GM23338 (cell line): ENCODE results near the gene APBA2. TPM values are rescaled to one million over a fixed set of nuclear protein-coding genes. Genes with fewer than 3 reads are reported as not detected.

Source experiments
- ATAC-seq: fragments of 200-7000 bp; cut with Tn5 transposase; 3 replicates; pipeline ENCODE4 v1.9.1; 2020
- DNase-seq: peaks from one replicate; pipeline ENCODE4 v3.0.0-alpha.2; 2015; ENCODE audit warnings: low spot score
- H2AFZ ChIP-seq: fragments of 200-600 bp; sonication (generic); 2 replicates; pipeline ENCODE4 v1.8.0; 2016; ENCODE audit warnings: antibody characterized with exemption, mild to moderate bottlenecking, moderate library complexity
- H3F3A ChIP-seq: fragments of 200-600 bp; sonication (generic); replicated peaks from 2 replicates; pipeline ENCODE4 v1.8.0; 2017; ENCODE audit warnings: antibody characterized with exemption, mixed run types, low read depth
- H3K27ac ChIP-seq: fragments of 200-600 bp; sonication (generic); 2 replicates; pipeline ENCODE4 v1.6.1; 2016; ENCODE audit warnings: low read depth
- H3K27me3 ChIP-seq: fragments of 200-600 bp; sonication (generic); 2 replicates; pipeline ENCODE4 v1.8.0; 2016; ENCODE audit warnings: mild to moderate bottlenecking, mixed run types, moderate library complexity; ENCODE audit not compliant: insufficient read depth
- H3K36me3 ChIP-seq: fragments of 200-600 bp; sonication (generic); 2 replicates; pipeline ENCODE4 v1.8.0; 2016; ENCODE audit warnings: mild to moderate bottlenecking; ENCODE audit not compliant: insufficient read depth
- H3K4me1 ChIP-seq: fragments of 200-600 bp; sonication (generic); 2 replicates; pipeline ENCODE4 v1.8.0; 2016; ENCODE audit warnings: mild to moderate bottlenecking, moderate library complexity; ENCODE audit not compliant: insufficient read depth
- H3K4me2 ChIP-seq: fragments of 200-600 bp; sonication (generic); 2 replicates; pipeline ENCODE4 v1.7.1; 2017; ENCODE audit warnings: mixed run types
- H3K4me3 ChIP-seq: fragments of 200-600 bp; sonication (generic); 2 replicates; pipeline ENCODE4 v1.6.1; 2016; ENCODE audit warnings: mixed run types
- H3K79me2 ChIP-seq: fragments of 200-600 bp; sonication (generic); replicated peaks from 2 replicates; pipeline ENCODE4 v1.8.0; 2017; ENCODE audit warnings: mild to moderate bottlenecking; ENCODE audit not compliant: insufficient read depth
- H3K9me2 ChIP-seq: fragments of 200-600 bp; sonication (generic); 2 replicates; pipeline ENCODE4 v1.8.0; 2017; ENCODE audit not compliant: insufficient read depth
- H4K20me1 ChIP-seq: fragments of 200-600 bp; sonication (generic); replicated peaks from 2 replicates; pipeline ENCODE4 v1.8.0; 2017; ENCODE audit warnings: mild to moderate bottlenecking; ENCODE audit not compliant: insufficient read depth
- H3K27ac Mint-ChIP-seq: 2 replicates; pipeline ENCODE4 v1.8.0; 2020; ENCODE audit warnings: inconsistent platforms, mild to moderate bottlenecking, moderate library complexity, mixed read lengths
- H3K27me3 Mint-ChIP-seq: 3 replicates; pipeline ENCODE4 v1.8.0; 2022; ENCODE audit warnings: low read depth, mild to moderate bottlenecking, moderate library complexity, mixed read lengths, inconsistent platforms; ENCODE audit not compliant: insufficient read depth, poor library complexity
- H3K36me3 Mint-ChIP-seq: 3 replicates; pipeline ENCODE4 v1.8.0; 2021; ENCODE audit warnings: low read depth, mild to moderate bottlenecking, inconsistent platforms, moderate library complexity, mixed read lengths
- H3K4me1 Mint-ChIP-seq: 3 replicates; pipeline ENCODE4 v1.8.0; 2020; ENCODE audit warnings: mild to moderate bottlenecking, inconsistent platforms, mixed read lengths
- H3K4me3 Mint-ChIP-seq: 3 replicates; pipeline ENCODE4 v1.8.0; 2021; ENCODE audit warnings: moderate library complexity, mild to moderate bottlenecking, inconsistent platforms, mixed read lengths
- H3K9me3 Mint-ChIP-seq: 3 replicates; pipeline ENCODE4 v1.8.0; 2020; ENCODE audit warnings: moderate library complexity, mild to moderate bottlenecking, inconsistent platforms, mixed read lengths
- CTCF ChIP-seq, 2 experiments: fragments of 200-600 bp in 1 of 2; sonication (generic) in 1 of 2; conservative IDR thresholded peaks; 2 replicates each; pipeline versions ENCODE4 v1.5.1 to v1.6.1; 2016 to 2017; ENCODE audit warnings: antibody characterized with exemption in 2 of 2, low read depth in 2 of 2, mild to moderate bottlenecking in 2 of 2, moderate library complexity in 1 of 2
- ETS1 ChIP-seq: IDR thresholded peaks from 2 replicates; pipeline ENCODE4 v1.6.1; 2016; ENCODE audit warnings: antibody characterized with exemption
- EZH2 ChIP-seq: fragments of 200-600 bp; sonication (generic); IDR thresholded peaks from one replicate; pipeline ENCODE4 v1.8.0; 2017; ENCODE audit warnings: antibody characterized with exemption, mild to moderate bottlenecking, low read depth; ENCODE audit not compliant: unreplicated experiment
- EZH2phosphoT487 ChIP-seq: fragments of 200-600 bp; sonication (generic); IDR thresholded peaks from one replicate; pipeline ENCODE4 v1.8.1; 2018; ENCODE audit warnings: antibody characterized with exemption; ENCODE audit not compliant: unreplicated experiment
- JUNB ChIP-seq: IDR thresholded peaks from one replicate; pipeline ENCODE4 v1.6.1; 2016; ENCODE audit warnings: antibody characterized with exemption; ENCODE audit not compliant: unreplicated experiment
- NANOG ChIP-seq: IDR thresholded peaks from 2 replicates; pipeline ENCODE4 v1.6.1; 2016; ENCODE audit warnings: antibody characterized with exemption, borderline replicate concordance
- REST ChIP-seq: IDR thresholded peaks from one replicate; pipeline ENCODE4 v1.6.1; 2018; ENCODE audit warnings: antibody characterized with exemption; ENCODE audit not compliant: unreplicated experiment
- STAT1 ChIP-seq: IDR thresholded peaks from one replicate; pipeline ENCODE4 v1.6.1; 2016; ENCODE audit warnings: antibody characterized with exemption; ENCODE audit not compliant: unreplicated experiment
- ZNF462 ChIP-seq: fragments of 250-450 bp; sonication (Bioruptor Pico); IDR thresholded peaks from 2 replicates; pipeline ENCODE4 v1.5.0; 2020; ENCODE audit warnings: mild to moderate bottlenecking, moderate library complexity
- polyA plus RNA-seq: library from polyadenylated mRNA; unstranded; fragments of >200 nt; fragmentation: Nextera tagmentation; extraction: Ambion mirVana; gene quantifications from 2 replicates; pipeline ENCODE4 v1.2.1, GENCODE V29; 2016
- total RNA-seq: library from RNA; depleted of rRNA; stranded (reverse); fragments of >200 nt; shearing (Covaris generic); gene quantifications from 2 replicates; pipeline ENCODE4 v1.2.3, GENCODE V29; 2014

Gene APBA2
- total and polyA plus RNA-seq, 2 experiments from 2014 or later = 5.9 to 24.7 TPM

GRCh38 chr15:28974142-28974541 lies 88.4 kb downstream of the APBA2 start:
- no peaks in the 10 kb centered on the region for H3K9me2 ChIP-seq
- no peaks in the 10 kb centered on the region for H4K20me1 ChIP-seq
- H3K4me3 Mint-ChIP-seq = no peak overlapping the region
- no peak overlapping the region for H3K4me2 ChIP-seq
- H3F3A ChIP-seq = no peaks in the 10 kb centered on the region
- H3K36me3 Mint-ChIP-seq = no peaks in the 10 kb centered on the region
- no peak for DNase-seq
- H3K4me3 ChIP-seq = no peak overlapping the region
- no peaks in the 10 kb centered on the region for H3K27me3 ChIP-seq
- no peaks in the 10 kb centered on the region for H3K27me3 Mint-ChIP-seq
- H3K4me1 Mint-ChIP-seq = peaks cover 1% of the 10 kb centered on the region; the same call in 2 of the 3 replicates
- H2AFZ ChIP-seq = no peak overlapping the region
- H3K79me2 ChIP-seq = no peaks in the 10 kb centered on the region
- no peak for ATAC-seq
- no peak overlapping the region for H3K27ac ChIP-seq
- H3K9me3 Mint-ChIP-seq = no peaks in the 10 kb centered on the region
- TF ChIP-seq EZH2 (no peak), JUNB (no peak), ZNF462 (CRISPR knock-in tag) (no peak), EZH2phosphoT487 (no peak), NANOG (no peak), CTCF (conservative IDR thresholded peaks at IDR 0.05; ENCODE audit: low read depth in 2 of 2) (no peak), REST (no peak), STAT1 (no peak), ETS1 (no peak)
- no peak overlapping the region for H3K27ac Mint-ChIP-seq
- no peaks in the 10 kb centered on the region for H3K4me1 ChIP-seq
- no peaks in the 10 kb centered on the region for H3K36me3 ChIP-seq
